Stimulated activated CD8-positive, alpha-beta memory T cell treated with anti-CD3 and anti-CD28 coated beads, Interleukin-15, amount 100 ng/mL, for 24 hours (primary cell): ENCODE measurements around the gene CACNA1B.

ENCODE experiments used
- DNase-seq: peaks from one replicate; pipeline ENCODE4 v3.0.0-alpha.2; 2020; ENCODE audit warnings: low read depth

CACNA1B gene

GRCh38 chr9:137920753-137921152 is 43.2 kb downstream of the CACNA1B start:
- no peak for DNase-seq

GRCh38 chr9:137924169-137924568 is 46.6 kb downstream of the CACNA1B start:
- no peak for DNase-seq

GRCh38 chr9:137924761-137925369 is 47.3 kb downstream of the CACNA1B start:
- no peak for DNase-seq

- no peak for DNase-seq
These were observed 66.1 kb downstream of the CACNA1B start for GRCh38 chr9:137943655-137944054.

- no peak for DNase-seq
These were observed 68.0 kb downstream of the CACNA1B start for GRCh38 chr9:137945581-137945980.

GRCh38 chr9:137946993-137947392 is 69.4 kb downstream of the CACNA1B start:
- DNase-seq = no peak

GRCh38 chr9:137948642-137949041 is 71.1 kb downstream of the CACNA1B start:
- DNase-seq = no peak

GRCh38 chr9:137949260-137949659 is 71.7 kb downstream of the CACNA1B start:
- DNase-seq = no peak

- no peak for DNase-seq
These were observed 73.5 kb downstream of the CACNA1B start for GRCh38 chr9:137951107-137951506.

- no peak for DNase-seq
These were observed 74.3 kb downstream of the CACNA1B start for GRCh38 chr9:137951597-137952490.

GRCh38 chr9:137952976-137953666 is 75.5 kb downstream of the CACNA1B start:
- DNase-seq = no peak

- no peak for DNase-seq
These were observed 76.3 kb downstream of the CACNA1B start for GRCh38 chr9:137953683-137954438.

- no peak for DNase-seq
These were observed 77.6 kb downstream of the CACNA1B start for GRCh38 chr9:137955224-137955570.

- DNase-seq = no peak
These were observed 78.0 kb downstream of the CACNA1B start for GRCh38 chr9:137955586-137955985.

- DNase-seq = no peak
These were observed 78.5 kb downstream of the CACNA1B start for GRCh38 chr9:137956039-137956438.

GRCh38 chr9:137956688-137957385 is 79.3 kb downstream of the CACNA1B start:
- DNase-seq = no peak

- DNase-seq = no peak
These were observed 82.2 kb downstream of the CACNA1B start for GRCh38 chr9:137959641-137960411.

GRCh38 chr9:137960496-137960895 is 82.9 kb downstream of the CACNA1B start:
- no peak for DNase-seq

- DNase-seq = no peak
These were observed 85.9 kb downstream of the CACNA1B start for GRCh38 chr9:137963525-137963924.

- DNase-seq = no peak
These were observed 87.7 kb downstream of the CACNA1B start for GRCh38 chr9:137965177-137965795.
